GM19351 (cell line): ENCODE measurements around the gene POLR3GL.
A peak's percentile ranks its signal among the peaks of the same experiment; 100 is the strongest.

ENCODE experiments used
- ATAC-seq: cut with Tn5 transposase; IDR thresholded peaks from one replicate; pipeline ENCODE4 v1.9.1; 2021; ENCODE audit warnings: mild to moderate bottlenecking, moderate library complexity; ENCODE audit not compliant: unreplicated experiment

Gene POLR3GL

GRCh38 chr1:145991735-145992412 is 27.4 kb downstream of the POLR3GL start:
- no peak for ATAC-seq

GRCh38 chr1:145992502-145992936 is 28.0 kb downstream of the POLR3GL start:
- no peak for ATAC-seq

- no peak for ATAC-seq
Observed at GRCh38 chr1:145992958-145993617, 28.6 kb downstream of the POLR3GL start.

GRCh38 chr1:145993618-145994390 is 29.3 kb downstream of the POLR3GL start:
- no peak for ATAC-seq

- no peak for ATAC-seq
Observed at GRCh38 chr1:145994391-145995120, 30.1 kb downstream of the POLR3GL start.

- no peak for ATAC-seq
Observed at GRCh38 chr1:145995148-145995881, 30.8 kb downstream of the POLR3GL start.

GRCh38 chr1:145995964-145996432 is 31.5 kb downstream of the POLR3GL start:
- no peak for ATAC-seq

GRCh38 chr1:145996433-145997015 is 32.0 kb downstream of the POLR3GL start, which contains the start of gene TXNIP:
TXNIP (minus strand) TSS chr1:145996579; CDS start chr1:145996266, 313 bp downstream.
- ATAC-seq: peak; percentile 94

GRCh38 chr1:145997016-145997717 is 32.7 kb downstream of the POLR3GL start:
- peak; percentile 34 for ATAC-seq

- ATAC-seq: no peak
Observed at GRCh38 chr1:145997718-145998023, 33.2 kb downstream of the POLR3GL start.

GRCh38 chr1:145999321-146000024 is 35.0 kb downstream of the POLR3GL start:
- ATAC-seq: no peak

GRCh38 chr1:146001709-146002108 is 37.2 kb downstream of the POLR3GL start:
- no peak for ATAC-seq

- ATAC-seq: no peak
Observed at GRCh38 chr1:146007489-146008133, 43.1 kb downstream of the POLR3GL start.

- no peak for ATAC-seq
Observed at GRCh38 chr1:146010126-146010738, 45.7 kb downstream of the POLR3GL start.

GRCh38 chr1:146012703-146013558 is 48.4 kb downstream of the POLR3GL start:
- no peak for ATAC-seq

- ATAC-seq: no peak
Observed at GRCh38 chr1:146013559-146013922, 49.1 kb downstream of the POLR3GL start.

GRCh38 chr1:146016891-146017290 is 52.4 kb downstream of the POLR3GL start:
- ATAC-seq: no peak
